Epithelial cell of esophagus (primary cell): ENCODE measurements around the gene YWHAG.
"Not testable (repeated sequence)": the region's sequence is repeated elsewhere in the genome, so short reads cannot be mapped to it uniquely, and the experiment has no call there.

Experiments used
- DNase-seq: peaks from one replicate; pipeline ENCODE4 v3.0.0; 2010; ENCODE audit warnings: low read depth
- H3K4me3 ChIP-seq: 2 replicates; pipeline ENCODE4 v1.5.1; 2011; ENCODE audit warnings: mild to moderate bottlenecking, low read length, control low read depth
- CTCF ChIP-seq: IDR thresholded peaks from 2 replicates; pipeline ENCODE4 v1.5.1; 2011; ENCODE audit warnings: low read depth, mild to moderate bottlenecking, low read length, control low read depth, inconsistent platforms; ENCODE audit not compliant: insufficient read depth; ENCODE audit errors: missing control alignments

Gene YWHAG

GRCh38 chr7:76397409-76398183, 38.8 kb upstream of the YWHAG start:
- DNase-seq, result peak; percentile 63
- TF ChIP-seq CTCF, result no peak

GRCh38 chr7:76396864-76397263, 38.1 kb upstream of the YWHAG start:
- TF ChIP-seq CTCF, result no peak
- no peak overlapping the region for H3K4me3 ChIP-seq
- no peak for DNase-seq

More at GRCh38 chr7:76397409-76398183, 38.8 kb upstream of the YWHAG start:
- peak overlapping the region; percentile 69 for H3K4me3 ChIP-seq

GRCh38 chr7:76395965-76396726, 37.4 kb upstream of the YWHAG start:
- DNase-seq, result no peak
- no peak overlapping the region for H3K4me3 ChIP-seq
- no peak for TF ChIP-seq CTCF

GRCh38 chr7:76395605-76395964, 36.8 kb upstream of the YWHAG start:
- H3K4me3 ChIP-seq, DNase-seq: not testable (repeated sequence)

- no peak for DNase-seq
- no peak for TF ChIP-seq CTCF
Measured at GRCh38 chr7:76394957-76395356, 36.2 kb upstream of the YWHAG start.

GRCh38 chr7:76393116-76394031, 34.6 kb upstream of the YWHAG start:
- no peak for TF ChIP-seq CTCF
- H3K4me3 ChIP-seq, result peak overlapping the region; percentile 53
- peak; percentile 77 for DNase-seq

More at GRCh38 chr7:76394957-76395356, 36.2 kb upstream of the YWHAG start:
- no peak overlapping the region for H3K4me3 ChIP-seq
